Islet of Langerhans (tissue), 1 donor: ENCODE data around the gene SCG2.

Experiments
- FAIRE-seq: peaks from one replicate; lab custom pipeline; 2011; peaks lifted over from hg19 to GRCh38; lab: Jason Lieb, UNC

Gene SCG2, protein sequence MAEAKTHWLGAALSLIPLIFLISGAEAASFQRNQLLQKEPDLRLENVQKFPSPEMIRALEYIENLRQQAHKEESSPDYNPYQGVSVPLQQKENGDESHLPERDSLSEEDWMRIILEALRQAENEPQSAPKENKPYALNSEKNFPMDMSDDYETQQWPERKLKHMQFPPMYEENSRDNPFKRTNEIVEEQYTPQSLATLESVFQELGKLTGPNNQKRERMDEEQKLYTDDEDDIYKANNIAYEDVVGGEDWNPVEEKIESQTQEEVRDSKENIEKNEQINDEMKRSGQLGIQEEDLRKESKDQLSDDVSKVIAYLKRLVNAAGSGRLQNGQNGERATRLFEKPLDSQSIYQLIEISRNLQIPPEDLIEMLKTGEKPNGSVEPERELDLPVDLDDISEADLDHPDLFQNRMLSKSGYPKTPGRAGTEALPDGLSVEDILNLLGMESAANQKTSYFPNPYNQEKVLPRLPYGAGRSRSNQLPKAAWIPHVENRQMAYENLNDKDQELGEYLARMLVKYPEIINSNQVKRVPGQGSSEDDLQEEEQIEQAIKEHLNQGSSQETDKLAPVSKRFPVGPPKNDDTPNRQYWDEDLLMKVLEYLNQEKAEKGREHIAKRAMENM

DNA sequence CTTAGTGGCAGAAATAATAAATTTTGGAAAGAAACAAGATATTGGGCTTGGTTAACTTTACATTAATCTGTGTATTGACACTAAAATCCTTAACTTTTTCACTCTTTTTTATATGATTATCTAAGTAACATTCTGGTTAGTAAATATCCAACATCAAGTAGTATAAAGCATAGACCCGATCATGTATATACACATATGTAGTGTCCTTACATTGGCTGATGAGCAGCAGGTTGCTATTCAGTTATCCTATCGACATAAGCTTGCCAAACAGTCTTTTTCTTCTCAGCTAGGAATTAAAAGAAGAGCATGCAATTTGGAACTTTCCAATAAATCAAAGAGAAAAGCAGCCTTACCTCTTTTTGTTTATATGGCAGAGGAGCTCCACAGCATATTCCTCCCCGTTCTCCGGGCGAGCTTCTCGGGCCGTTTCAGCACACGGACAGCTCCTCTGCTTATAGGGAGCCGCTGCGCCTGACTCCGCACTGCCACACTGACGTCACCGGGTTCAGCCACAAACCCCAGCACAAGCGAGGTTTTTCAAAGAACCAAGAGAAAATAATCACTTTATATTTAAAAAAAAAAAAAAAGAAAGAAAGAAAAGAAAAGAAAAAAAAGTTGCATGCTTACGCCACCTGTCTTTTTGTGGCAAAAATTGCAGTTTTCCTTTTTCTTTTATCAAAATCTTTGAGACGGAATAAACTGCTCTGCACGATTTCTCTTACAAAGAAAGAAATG is at the start of gene SCG2:
Gene SCG2, minus strand, starts transcription at position 430 of the 735 bp plus-strand sequence. CDS start 3,079 bp downstream, outside the sequence.
- no peak for FAIRE-seq

DNA sequence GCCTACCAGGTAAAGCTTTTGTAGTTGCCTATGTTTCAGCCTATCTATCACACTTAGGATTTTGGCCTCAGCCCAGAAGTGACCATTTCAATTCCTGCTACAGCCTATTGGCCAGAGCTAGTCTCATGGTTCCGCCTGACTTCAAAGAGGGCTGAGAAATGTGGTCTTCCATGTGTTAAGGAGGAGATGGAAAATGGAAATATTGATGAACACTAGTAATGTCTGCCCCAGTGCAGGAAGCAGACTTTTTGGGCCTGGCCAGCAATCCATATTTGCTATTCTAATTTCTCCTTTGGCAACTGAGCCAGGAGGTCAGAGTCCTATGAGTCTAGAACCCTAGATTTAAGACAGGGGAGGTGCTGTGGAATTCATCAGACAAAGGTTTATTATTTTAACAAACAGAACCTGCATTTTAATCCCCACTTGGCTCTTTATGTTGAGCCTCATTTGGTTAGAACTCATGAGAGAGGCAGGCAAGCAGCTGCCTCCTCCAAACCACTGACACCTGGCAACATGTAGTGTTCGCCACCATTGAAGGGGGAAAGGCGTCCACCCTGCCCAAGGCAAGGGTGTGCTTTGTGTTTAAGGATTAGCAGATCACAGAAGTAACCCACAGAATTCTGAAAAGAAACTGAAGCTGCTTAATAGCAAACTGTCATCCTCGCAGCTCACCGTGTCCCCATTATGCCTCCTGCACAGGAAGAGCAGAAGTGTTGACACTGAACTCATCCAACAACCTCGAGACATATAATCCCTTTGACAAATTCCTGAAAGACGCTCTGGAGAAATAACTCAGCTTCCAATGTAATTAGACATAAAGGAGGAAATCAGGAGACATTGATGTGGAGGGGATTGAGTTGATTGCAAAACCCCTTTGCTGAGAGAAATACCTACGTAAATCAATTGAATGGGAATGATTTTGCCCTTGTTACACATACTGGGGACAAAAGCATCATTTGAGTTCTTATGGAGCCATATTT is 47.7 kb upstream of the SCG2 start:
- no peak for FAIRE-seq

DNA sequence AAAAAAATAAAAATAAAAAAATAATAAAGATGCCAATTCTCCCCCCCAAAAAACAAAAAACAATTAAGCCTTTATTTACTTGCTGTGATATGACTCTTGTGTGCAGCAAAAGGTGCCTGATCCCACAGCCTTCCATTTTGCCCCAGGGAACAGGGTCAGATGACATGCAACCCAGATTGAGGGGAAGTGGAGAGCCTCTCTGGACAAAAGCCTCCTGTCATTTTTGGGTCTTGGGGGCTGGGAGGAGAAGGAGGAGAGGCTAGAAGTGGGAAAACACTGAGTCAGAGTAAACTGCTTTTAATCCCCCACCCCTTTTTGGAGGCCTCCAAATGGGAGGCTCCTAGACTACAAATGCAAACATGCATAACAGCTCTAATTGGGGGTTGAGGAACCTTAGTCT is 46.6 kb upstream of the SCG2 start:
- no peak for FAIRE-seq

DNA sequence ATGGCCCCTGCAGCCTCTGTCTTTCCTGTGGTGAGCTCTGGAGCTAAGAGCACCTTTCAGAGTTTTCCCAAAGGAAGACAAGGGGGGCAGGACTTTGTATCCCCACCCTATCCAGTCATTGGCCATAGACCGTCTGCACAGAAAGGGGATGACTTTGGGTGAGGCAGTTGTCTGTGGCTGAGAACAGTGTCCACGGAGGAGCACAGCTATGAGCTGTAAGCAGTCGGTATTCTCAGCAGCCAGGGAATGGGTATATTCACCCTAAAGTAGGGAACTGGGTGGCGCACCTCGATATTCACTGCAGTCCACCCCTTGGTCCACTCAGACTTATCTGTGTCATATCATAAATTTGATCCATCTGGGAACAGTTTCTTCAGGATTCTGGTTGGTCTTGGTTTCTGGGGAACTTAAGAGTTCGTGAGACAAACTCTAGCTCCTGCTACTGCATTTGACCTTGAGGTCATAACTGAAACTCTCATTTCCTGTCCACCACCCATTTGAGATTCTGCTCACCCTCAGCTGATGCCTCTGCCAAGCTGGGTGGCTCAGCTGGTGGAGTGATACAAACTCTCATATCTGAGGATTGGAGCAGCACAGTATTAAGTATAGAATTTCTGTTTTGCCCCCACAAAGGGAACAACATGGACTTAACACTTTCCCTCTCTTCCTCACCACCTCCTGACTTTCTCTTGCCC is 45.2 kb upstream of the SCG2 start:
- FAIRE-seq: no peak

- FAIRE-seq: no peak
These were observed 42.0 kb upstream of the SCG2 start for GRCh38 chr2:223644136-223644535.

DNA sequence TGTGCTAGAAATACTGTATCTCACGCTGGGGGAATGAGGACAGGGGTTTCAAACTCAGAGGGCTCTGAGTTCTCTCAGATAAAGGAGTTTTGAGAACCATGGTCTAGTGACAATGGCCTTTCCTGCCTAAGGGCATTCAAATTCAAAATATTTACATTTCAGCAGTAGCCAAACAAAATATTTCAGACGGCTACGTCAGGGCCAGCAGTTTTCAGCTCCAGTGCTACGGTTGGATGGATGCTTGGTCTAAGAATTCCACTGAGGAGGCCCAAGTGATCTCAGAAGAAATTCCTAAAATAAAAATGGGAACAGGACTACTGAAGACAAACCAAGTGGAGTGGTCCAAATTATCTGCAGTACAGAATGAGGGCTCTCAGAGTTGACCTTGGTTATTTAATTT is 41.1 kb upstream of the SCG2 start:
- FAIRE-seq: no peak

DNA sequence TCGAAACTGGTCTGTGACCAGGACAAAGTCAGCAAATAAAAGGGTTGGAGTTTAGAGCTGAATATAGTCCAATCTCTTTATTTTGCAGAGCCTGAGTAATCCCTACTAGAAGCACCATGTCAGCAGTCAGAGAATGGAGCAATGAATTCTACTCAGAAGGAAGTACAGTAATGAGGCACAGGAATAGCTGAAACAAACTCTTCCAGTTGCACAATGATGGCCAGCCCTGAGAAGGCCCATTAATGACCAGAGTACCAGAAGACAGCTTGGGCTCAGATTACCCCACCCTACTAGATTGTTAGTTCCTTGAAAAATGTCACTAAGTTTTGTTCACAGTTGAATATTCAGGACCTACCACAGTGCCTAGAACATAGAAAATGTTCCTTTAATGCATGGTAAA is 40.3 kb upstream of the SCG2 start:
- no peak for FAIRE-seq

- FAIRE-seq: no peak
These were observed 38.9 kb upstream of the SCG2 start for GRCh38 chr2:223641082-223641481.

DNA sequence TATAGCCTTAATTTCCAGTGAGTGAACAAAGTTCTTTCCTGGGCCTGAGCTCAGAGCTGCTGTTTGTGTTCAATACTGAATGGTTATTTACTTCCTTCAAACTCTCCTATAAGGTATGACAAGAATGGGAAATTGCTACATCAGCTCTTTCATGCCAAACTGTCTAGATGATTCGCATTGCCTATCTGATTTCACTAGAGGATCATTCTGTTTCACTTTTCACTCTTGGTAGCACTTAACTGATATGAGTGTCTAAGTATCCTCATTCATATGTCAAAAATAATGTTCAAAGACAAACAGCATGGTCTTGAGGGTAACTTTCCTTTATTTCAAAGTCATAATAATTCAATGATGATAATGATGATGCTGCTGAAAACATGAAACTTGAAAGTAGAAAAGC is 32.9 kb upstream of the SCG2 start:
- FAIRE-seq: no peak

DNA sequence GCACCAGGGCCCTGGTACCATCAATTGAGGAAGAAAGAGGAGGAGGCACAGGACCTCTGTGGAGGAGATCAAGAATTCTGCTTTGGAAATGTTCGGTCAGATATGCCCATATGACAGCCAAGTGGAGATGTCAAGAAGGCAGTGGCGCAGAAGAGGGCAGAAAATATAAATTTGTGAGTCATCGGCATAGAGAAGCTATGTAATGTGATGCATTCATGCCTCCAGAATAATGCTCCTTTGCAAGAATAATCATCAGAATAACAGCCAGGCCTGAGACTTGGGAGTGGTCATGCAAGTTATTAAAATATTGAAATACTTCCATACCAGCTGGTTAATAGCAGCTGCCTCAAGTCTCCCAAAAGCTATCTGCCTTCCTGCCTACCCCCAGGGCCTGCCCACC is 32.1 kb upstream of the SCG2 start:
- no peak for FAIRE-seq

DNA sequence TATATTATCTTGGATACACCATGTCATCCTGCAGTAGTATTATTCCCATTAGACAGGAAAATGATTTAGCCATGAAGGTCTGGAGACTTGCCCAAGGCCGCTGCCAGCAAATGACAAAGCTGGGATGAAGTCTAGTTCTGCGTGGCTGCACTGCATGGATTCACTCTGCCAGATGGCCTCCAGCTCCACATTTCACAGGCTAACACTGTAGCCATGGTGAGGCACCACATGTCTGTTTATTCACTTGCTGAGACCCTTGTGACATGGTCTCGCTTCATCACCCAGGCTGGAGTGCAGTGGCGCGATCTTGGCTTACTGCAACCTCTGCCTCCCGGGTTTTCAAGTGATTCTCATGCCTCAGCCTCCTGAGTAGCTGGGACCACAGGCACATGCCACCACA is 31.5 kb upstream of the SCG2 start:
- FAIRE-seq: no peak

DNA sequence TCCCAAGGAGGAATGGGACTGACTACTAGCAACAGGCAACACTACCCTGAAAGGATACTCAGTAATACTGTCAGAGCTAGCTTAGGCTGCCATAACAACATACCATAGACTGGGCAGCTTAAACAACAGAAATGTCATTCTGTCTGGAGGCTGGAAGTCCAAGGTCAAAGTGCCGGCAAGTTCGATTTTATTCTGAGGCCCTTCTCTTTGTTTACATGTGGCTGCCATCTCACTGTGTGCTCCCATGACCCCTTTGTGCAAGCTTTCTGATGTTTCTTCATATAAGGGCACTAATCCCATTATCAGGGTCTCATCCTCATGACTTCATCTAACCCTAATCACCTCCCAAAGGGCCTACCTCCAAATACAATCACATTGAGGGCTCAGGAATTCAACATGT is 30.7 kb upstream of the SCG2 start:
- FAIRE-seq: no peak

- FAIRE-seq: no peak
These were observed 24.6 kb upstream of the SCG2 start for GRCh38 chr2:223626716-223627115.

DNA sequence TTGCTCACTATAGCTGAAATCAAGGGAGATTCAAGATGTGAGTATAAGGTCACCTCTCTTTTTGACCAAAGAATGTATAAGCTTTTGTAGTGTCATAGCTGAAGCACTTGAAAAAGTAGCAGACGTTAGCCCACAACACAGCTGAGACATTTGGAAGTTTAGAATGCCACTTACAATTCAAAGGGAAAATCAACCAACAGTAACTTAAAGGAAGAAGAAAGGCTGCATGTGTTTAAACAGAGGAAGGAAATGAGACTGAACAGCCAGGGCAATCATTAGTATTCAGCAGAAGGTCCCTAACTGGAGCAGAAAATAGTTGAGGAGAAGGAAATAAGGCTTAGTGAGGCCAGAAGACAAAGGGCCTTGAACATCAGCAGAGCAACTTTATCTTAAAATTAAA is 23.5 kb upstream of the SCG2 start:
- no peak for FAIRE-seq

- no peak for FAIRE-seq
These were observed 19.7 kb upstream of the SCG2 start for GRCh38 chr2:223621901-223622300.

GRCh38 chr2:223619486-223620129 is 17.4 kb upstream of the SCG2 start:
- no peak for FAIRE-seq

DNA sequence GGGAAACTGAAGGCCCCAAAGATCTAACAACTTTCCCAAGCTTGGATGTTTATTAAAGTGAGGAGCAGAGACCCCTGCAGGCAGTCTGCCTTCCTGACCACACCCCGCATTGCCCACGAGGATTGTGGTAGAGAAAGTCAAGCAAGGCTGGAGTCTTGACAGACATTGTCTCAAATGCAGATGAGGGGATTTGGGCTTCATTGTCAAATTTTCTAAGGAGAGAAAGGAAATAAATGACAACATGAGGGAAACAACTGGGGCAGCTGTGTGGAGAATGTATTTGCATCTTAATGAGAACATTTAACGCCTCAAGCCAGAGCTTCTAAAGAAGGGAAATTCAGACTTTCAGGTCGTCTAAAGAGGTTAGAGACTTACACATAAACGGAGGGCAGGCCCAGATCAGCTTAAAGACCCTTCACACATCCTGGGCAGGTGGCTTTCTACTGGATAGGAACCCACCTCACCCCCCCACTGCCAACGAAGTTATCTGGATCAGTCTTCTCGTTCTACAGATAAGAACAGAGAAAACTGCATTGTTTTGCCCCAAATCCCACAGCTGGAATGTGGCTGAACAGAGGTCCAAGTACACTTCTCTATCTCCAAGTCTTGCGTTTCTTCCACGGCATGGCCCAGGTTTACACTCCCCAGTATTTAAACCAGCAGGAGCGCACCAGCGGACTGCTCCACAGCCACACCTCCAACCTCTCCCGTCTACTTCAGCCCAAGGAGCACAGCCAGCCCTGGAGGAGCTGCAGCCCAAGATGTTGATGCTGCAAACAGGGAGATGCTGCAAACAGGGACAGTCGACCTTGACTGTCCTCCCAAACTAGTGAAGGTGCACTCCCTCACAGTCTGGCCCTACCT is 16.2 kb upstream of the SCG2 start:
- no peak for FAIRE-seq

DNA sequence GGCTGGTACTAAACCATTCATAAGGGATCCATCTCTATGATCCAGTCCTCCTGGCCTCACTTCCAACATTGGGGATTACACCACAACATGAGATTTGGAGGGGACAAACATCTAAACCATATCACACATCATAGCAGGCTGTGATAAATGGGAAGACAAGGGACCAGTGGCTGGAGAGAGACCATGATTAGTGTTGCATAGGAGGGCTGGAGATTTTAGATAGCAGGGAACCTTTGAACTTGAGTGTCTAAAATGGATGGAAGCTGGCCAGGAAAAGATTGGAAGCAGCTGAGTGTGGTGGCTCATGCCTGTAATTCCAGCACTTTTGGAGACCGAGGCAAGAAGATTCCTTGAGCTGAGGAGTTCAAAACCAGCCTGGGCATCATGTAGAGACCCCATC is 12.4 kb upstream of the SCG2 start:
- no peak for FAIRE-seq

GRCh38 chr2:223613017-223613950 is 11.1 kb upstream of the SCG2 start:
- FAIRE-seq: peak; percentile 92
